NCI-H2196 treated with DMSO at 0.1 percent for 48 hours (cell line): ENCODE data around the gene THUMPD3.

Experiments used
- DNase-seq: peaks from one replicate; lab custom pipeline; 2025; ENCODE audit not compliant: unreplicated experiment; lab: John Stamatoyannopoulos, UW

The THUMPD3 gene

DNA sequence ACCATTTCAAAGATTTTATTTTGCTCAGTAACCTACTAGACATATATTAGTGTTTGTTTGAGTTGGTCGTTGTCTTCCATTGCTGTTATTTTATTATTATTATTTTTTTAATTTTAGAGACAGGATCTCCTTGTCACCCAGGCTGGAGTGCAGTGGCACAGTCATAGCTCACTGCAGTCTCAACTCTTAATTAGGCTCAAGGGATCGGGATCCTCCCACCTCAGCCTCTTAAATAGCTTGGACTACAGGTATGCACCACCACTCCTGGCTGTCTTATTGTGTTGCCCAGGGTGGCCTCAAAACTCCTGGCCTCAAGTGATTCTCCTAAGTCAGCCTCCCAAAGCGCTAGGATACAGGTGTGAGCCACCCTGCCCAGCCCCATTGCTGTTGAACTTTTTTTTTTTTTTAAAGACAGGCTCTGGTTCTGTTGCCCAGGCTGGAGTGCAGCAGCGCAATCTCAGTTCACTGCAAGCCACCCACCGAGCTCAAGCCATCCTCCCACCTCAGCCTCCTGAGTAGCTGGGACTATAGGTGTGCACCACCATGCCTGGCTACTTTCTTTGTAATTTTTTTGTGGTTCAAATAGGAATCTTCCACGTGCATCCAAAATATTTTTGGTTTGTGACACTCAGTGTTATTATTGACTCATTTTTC, 52.8 kb downstream of the THUMPD3 start:
- DNase-seq: no peak

DNA sequence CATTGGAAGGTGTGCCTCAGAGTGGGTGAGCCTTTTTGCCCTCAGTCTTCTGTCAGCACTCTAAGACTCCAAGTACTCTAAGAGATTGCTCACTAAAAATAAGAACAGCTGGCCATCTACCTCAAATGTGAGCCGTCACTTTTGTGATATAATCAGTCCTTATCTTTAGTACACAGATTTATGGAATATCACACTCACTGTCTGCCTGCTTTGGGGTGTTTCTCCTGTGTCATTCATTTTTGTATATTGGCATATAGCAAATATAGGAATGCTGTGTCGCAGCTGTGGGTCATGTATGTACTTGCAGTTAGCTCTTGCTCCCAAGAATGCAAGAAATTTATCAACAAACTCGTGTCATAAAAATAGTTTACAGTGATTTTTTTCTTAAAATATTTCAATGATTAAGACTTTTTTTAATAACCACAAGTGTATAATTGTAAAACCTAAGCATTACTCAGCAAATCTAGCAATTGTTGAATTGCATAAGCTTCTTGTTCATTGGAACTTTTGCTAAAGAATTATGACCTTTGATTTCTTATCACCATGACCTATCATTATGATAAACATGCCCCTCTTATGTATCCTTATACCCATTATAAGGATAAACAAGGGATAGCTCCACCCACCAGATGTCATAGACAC, 53.4 kb downstream of the THUMPD3 start:
- no peak for DNase-seq

DNA sequence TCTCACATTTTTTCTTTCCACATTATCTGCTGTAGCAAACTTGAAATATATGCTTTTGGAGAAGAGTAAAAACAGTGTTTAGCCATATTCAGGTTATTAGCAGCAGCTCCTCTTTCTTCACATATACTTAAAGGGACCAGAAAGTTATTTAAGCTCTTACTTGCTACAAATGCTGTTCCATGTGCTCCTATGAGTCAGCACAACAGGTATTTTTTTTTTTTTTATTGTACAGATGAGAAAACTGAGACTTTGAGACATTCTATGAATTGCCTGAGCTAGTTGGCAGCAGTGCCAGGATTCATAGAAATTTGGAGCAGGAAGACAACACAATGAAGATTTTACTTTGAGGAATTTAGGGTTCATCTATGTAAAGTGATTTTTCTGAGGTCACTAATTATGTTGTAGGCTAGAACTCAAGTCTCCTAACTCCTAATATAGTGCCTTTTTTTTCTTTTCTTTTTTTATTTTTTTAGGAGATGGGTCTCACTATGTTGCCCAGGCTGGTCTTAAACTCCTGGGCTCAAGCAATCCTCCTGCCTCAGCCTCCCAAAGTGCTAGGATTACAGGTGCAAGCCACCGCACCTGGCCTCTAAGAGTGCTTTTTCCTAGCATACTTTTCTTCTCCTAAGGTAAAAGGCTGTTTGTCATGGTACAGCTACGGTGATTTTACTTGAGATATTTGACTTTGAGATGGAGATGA, 58.1 kb downstream of the THUMPD3 start:
- DNase-seq: no peak

DNA sequence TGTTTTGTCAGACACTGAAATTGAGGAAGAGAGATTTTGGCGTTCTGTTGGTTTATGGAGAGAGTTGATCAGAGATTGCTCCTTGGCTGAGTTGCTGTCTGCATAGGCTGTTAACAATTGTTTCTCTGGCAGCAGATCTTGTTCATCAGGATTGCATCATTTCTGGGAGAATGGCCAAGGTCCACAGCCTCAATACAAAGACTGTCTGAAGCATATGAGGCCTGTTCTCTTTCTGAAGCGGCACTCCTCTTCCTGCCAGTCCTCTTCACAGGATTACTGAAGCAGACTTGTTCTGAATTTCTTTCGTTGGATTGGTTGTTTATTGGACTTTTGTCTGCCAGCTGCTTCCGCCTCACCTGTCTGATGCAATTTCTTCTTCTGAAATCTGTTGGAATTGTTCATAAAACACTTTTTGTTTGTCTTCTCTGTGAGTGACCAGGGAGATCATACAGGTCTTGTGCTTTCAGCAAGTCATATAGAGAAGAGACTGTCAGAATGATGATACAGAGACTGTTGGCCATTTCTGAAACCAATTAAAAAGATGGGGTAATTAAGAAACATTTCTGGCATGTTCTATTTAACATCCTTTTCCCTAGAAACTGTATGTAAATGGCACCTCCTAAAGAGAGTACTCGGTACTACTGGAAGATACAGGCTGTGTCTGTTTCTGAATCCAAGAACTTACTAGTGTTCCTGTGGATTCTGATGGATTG, 60.0 kb downstream of the THUMPD3 start:
- peak; percentile 77 for DNase-seq

DNA sequence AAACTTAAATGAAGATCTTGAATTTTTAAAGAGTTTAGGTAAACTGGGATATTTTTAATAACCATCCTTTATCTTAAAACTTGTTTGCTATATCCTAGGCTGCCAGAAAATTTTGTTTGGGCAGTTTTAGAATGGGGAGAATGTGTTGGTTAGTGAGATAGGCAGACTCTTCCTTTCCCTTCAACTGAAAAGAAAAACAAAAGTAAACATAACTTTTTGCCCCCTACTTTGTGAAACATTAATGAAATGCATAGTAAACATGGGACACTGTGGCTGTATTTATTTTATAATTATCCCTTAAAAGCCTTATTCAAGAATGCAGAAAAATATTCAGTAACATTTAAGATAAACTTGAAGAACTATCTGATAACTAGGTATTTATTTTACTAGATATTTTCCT, 65.6 kb downstream of the THUMPD3 start:
- DNase-seq: no peak

DNA sequence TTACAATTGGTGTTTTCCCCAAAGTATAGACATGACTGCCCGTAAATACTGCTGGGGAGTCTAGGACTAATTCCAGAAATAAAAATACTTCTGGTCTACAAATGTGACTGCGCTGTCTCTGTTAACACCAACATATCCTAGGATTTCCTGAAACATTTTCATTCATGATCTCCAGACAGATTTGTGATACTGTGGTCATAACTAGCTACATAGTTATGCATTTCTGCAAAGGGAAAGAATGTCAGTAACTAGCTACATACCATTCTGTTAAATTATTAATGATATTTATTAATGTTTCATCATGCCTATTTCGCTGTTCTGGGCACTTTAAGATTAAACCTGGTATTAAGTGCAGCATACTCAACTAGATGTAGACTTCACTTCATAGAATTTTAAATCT, 67.9 kb downstream of the THUMPD3 start:
- no peak for DNase-seq

DNA sequence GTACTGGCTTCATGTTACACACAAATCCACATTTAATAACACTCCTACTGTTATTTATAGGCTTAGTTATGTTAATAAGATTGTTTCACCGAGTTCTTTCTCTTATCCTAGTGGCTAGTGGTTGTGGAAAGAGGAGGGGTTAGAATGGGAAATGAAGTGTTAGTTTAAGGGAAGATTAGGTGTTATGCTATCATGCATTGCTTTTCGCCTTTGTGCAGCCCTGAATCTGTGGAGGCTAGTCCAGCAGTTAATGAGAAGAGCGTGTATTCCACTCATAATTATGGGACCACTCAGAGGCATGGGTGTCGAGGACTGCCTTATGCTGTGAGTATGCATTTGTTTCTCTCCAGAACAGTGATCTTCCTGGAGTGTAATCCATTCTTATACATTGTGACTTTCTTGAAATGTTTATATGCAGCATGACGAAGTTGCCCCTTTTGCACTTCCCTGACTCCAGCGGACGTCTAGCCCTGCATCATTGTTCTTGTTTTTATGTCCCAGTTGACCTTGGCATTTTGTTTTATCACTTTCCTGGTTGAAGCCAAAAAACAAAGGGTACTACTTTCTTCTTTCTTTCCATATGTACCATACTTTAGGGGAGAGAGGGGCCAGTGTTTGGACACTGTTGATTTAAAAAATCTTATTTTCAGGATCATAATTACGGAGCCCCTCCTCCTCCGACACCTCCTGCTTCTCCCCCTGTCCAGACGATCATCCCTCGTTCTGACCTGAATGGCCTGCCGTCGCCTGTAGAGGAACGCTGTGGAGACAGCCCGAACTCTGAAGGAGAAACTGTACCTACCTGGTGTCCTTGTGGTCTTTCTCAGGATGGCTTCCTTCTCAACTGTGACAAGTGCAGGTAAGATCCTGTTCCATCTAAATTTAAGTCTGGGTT, 71.0 kb downstream of the THUMPD3 start:
- no peak for DNase-seq

DNA sequence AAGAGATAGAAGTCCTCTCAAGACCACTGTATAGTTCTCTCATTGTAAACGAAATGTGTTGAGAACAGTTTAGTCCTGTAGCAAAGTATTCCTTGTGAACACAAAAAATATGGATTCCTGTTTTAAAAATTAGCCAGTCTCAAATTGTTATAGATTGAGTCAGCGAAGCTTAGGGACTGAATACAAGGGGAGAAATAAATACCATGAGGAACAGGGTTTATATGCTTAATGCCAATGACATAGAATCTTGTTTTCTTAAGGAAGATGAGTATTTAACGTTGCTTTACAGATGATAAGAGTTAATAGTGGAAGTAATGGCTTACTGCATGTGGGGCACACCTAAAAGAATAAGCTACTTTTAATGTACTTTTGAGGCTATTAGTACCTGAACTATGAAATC, 72.5 kb downstream of the THUMPD3 start:
- DNase-seq: no peak
